HepG2 (cell line): ENCODE measurements around the gene CES2. TPM values are rescaled to one million over a fixed set of nuclear protein-coding genes. Genes with fewer than 3 reads are reported as not detected.

ENCODE experiments used
- ATAC-seq: fragments of 200-7000 bp; cut with Tn5 transposase; 3 replicates; pipeline ENCODE4 v1.9.1; 2020; ENCODE audit warnings: mild to moderate bottlenecking, moderate library complexity
- BruUV-seq: library from RNA; stranded (reverse); fragments of 400-500 nt; replicated peaks from 2 replicates; lab custom pipeline; 2021; lab: Mats Ljungman, UMichigan
- CTCF ChIA-PET: fragments of 300-600 bp; formaldehyde crosslinking; extraction: SDS; loops from one replicate; lab custom pipeline; 2021; ENCODE audit warnings: low total read pairs, inconsistent platforms, low intra/inter-chr PET ratio; lab: Yijun Ruan, JAX
- POLR2A ChIA-PET: fragments of 350-600 bp; sonication (Branson Sonifier 250); formaldehyde crosslinking; loops from one replicate; lab custom pipeline; 2020; ENCODE audit warnings: antibody characterized with exemption, inconsistent platforms; lab: Yijun Ruan, JAX
- DNase-seq: peaks from one replicate; pipeline ENCODE4 v3.0.0-alpha.2; 2015; ENCODE audit warnings: low spot score
- FAIRE-seq: peaks from 3 replicates; lab custom pipeline; 2011; peaks lifted over from hg19 to GRCh38; lab: Jason Lieb, UNC
- H2AFZ ChIP-seq: one replicate; pipeline ENCODE4 v1.6.1; 2011; ENCODE audit warnings: low read length, inconsistent platforms
- H3K27ac ChIP-seq: fragments of 300-600 bp; 3 replicates; pipeline ENCODE4 v1.8.0; 2011; ENCODE audit warnings: mixed run types, mild to moderate bottlenecking, mixed read lengths, low read length, inconsistent platforms; ENCODE audit not compliant: insufficient read depth; ENCODE audit errors: extremely low read length
- H3K27me3 ChIP-seq, 2 experiments: fragments of 200-600 bp in 1 of 2; 2 replicates in 1 of 2; 3 replicates in 1 of 2; pipeline versions ENCODE4 v1.6.0 to v1.8.0; 2011; ENCODE audit warnings: low read length in 2 of 2, mild to moderate bottlenecking in 2 of 2, moderate library complexity in 2 of 2, inconsistent platforms in 1 of 2; ENCODE audit not compliant: insufficient read depth in 2 of 2, control insufficient read depth in 1 of 2
- H3K36me3 ChIP-seq, 2 experiments: fragments of 200-600 bp in 1 of 2; replicated peaks in 1 of 2; 2 replicates in 1 of 2; 3 replicates in 1 of 2; pipeline versions ENCODE4 v1.5.1 to v1.8.0; 2011; ENCODE audit warnings: low read length in 2 of 2, inconsistent platforms in 1 of 2; ENCODE audit not compliant: insufficient read depth in 2 of 2, control insufficient read depth in 1 of 2
- H3K4me1 ChIP-seq: 2 replicates; pipeline ENCODE4 v1.5.1; 2012; ENCODE audit warnings: low read length, inconsistent platforms; ENCODE audit not compliant: insufficient read depth
- H3K4me2 ChIP-seq: 2 replicates; pipeline ENCODE4 v1.6.0; 2011; ENCODE audit warnings: low read depth, low read length, inconsistent platforms
- H3K4me3 ChIP-seq, 3 experiments: fragments of 200-600 bp in 1 of 3; sonication (generic), shearing (Covaris generic) in 1 of 3; replicated peaks in 1 of 3; 2 replicates each; pipeline ENCODE4 v1.5.1; 2011 to 2016; ENCODE audit warnings: low read length in 3 of 3, inconsistent platforms in 2 of 3, low read depth in 2 of 3, mild to moderate bottlenecking in 2 of 3, control low read depth in 1 of 3, mixed read lengths in 1 of 3; ENCODE audit not compliant: insufficient read depth in 1 of 3
- H3K79me2 ChIP-seq: one replicate; pipeline ENCODE4 v1.6.1; 2011; ENCODE audit warnings: low read length, inconsistent platforms; ENCODE audit not compliant: insufficient read depth
- H3K9ac ChIP-seq: 2 replicates; pipeline ENCODE4 v1.6.0; 2011; ENCODE audit warnings: mild to moderate bottlenecking, low read depth, low read length, inconsistent platforms; ENCODE audit not compliant: insufficient read depth
- H3K9me3 ChIP-seq: 2 replicates; pipeline ENCODE4 v1.5.1; 2012; ENCODE audit warnings: mild to moderate bottlenecking, low read length
- H4K20me1 ChIP-seq: 2 replicates; pipeline ENCODE4 v1.6.0; 2011; ENCODE audit warnings: inconsistent platforms, mild to moderate bottlenecking, low read length, moderate library complexity; ENCODE audit not compliant: insufficient read depth
- CEBPG ChIP-seq: IDR thresholded peaks from 2 replicates; pipeline ENCODE4 v1.6.1; 2016
- KLF15 ChIP-seq: sonication (generic); formaldehyde crosslinking; IDR thresholded peaks from 2 replicates; pipeline ENCODE4 v1.8.1; 2023; ENCODE audit warnings: borderline replicate concordance, mild to moderate bottlenecking, inconsistent platforms, missing genetic modification reagents, mixed read lengths
- MYC ChIP-seq: sonication (generic); formaldehyde crosslinking; IDR thresholded peaks from 2 replicates; pipeline ENCODE4 v1.9.0; 2021; ENCODE audit warnings: missing genetic modification reagents, borderline replicate concordance
- RXRB ChIP-seq: IDR thresholded peaks from 2 replicates; pipeline ENCODE4 v1.6.1; 2016; ENCODE audit warnings: borderline replicate concordance, missing genetic modification reagents, missing compliant biosample characterization
- U2AF1 ChIP-seq: fragments of 200-400 bp; formaldehyde crosslinking; optimal IDR thresholded peaks from 2 replicates; pipeline ENCODE3; 2017; ENCODE audit warnings: mild to moderate bottlenecking, low read depth, low read length
- ZBTB7A ChIP-seq: sonication (generic); formaldehyde crosslinking; IDR thresholded peaks from 2 replicates; pipeline ENCODE4 v1.8.0; 2022; ENCODE audit warnings: mild to moderate bottlenecking, missing genetic modification reagents
- ZNF12 ChIP-seq: sonication (generic); formaldehyde crosslinking; IDR thresholded peaks from 2 replicates; pipeline ENCODE4 v1.5.0; 2020; ENCODE audit warnings: missing genetic modification reagents
- ZNF263 ChIP-seq: sonication (generic); formaldehyde crosslinking; IDR thresholded peaks from 2 replicates; pipeline ENCODE4 v1.4.0; 2020; ENCODE audit warnings: missing genetic modification reagents
- ZNF354B ChIP-seq: sonication (generic); formaldehyde crosslinking; IDR thresholded peaks from 2 replicates; pipeline ENCODE4 v1.8.0; 2022; ENCODE audit warnings: mild to moderate bottlenecking, missing genetic modification reagents
- ZNF768 ChIP-seq: sonication (generic); formaldehyde crosslinking; IDR thresholded peaks from 2 replicates; pipeline ENCODE4 v1.4.0; 2020; ENCODE audit warnings: missing genetic modification reagents
- ZSCAN22 ChIP-seq: sonication (generic); formaldehyde crosslinking; IDR thresholded peaks from 2 replicates; pipeline ENCODE4 v1.4.0; 2020; ENCODE audit warnings: mild to moderate bottlenecking, missing genetic modification reagents
- WGBS: methylation state at CpG from one replicate; pipeline ENCODE4 v1.1.6; 2017; ENCODE audit warnings: low lambda C conversion rate; 5-methylcytosine and 5-hydroxymethylcytosine counted together
- in situ Hi-C: cut with HindIII; loops from 2 replicates; pipeline ENCODE4 v1.10.0; 2017; ENCODE audit warnings: low pct_unique_long_range_greater_than_20kb; ENCODE audit not compliant: extremely low pct_ligation_motif_present
- intact Hi-C: fragments of 100-400 bp; cut with micrococcal nuclease; formaldehyde crosslinking; loops from one replicate; pipeline ENCODE4 v1.10.0; 2022; ENCODE audit not compliant: unreplicated experiment
- polyA plus RNA-seq, 8 experiments: library from polyadenylated mRNA; depleted of rRNA in 3 of 8; stranded (reverse) in 7 of 8; unstranded in 1 of 8; fragments of >200 nt; fragmentation: Illumina TruSeq in 4 of 8; extraction: Trizol in 4 of 8; gene quantifications; 2 replicates each; pipeline versions ENCODE4 v1.2.1 to v1.2.3, GENCODE V29; 2011 to 2016; ENCODE audit warnings: low read depth in 4 of 8, missing spikeins in 1 of 8, mixed read lengths in 1 of 8; ENCODE audit not compliant: insufficient read depth in 1 of 8
- total RNA-seq, 5 experiments: library from RNA; depleted of rRNA; stranded (reverse); fragments of >200 nt; fragmentation: Illumina TruSeq; extraction: Trizol; gene quantifications; 2 replicates each; pipeline ENCODE4 v1.2.3, GENCODE V29; 2016; ENCODE audit warnings: low read depth in 1 of 5
- TF ChIP-seq, protein P1 (sequence below): IDR thresholded peaks from 2 replicates; pipeline ENCODE4 v1.6.1; 2012; ENCODE audit warnings: low read length, improper control_type of control experiment
- TF ChIP-seq, protein P2 (sequence below): IDR thresholded peaks from 2 replicates; pipeline ENCODE4 v1.6.1; 2018; ENCODE audit warnings: missing genetic modification reagents
- TF ChIP-seq, protein P3 (sequence below): sonication (generic); formaldehyde crosslinking; IDR thresholded peaks from 2 replicates; pipeline ENCODE4 v1.9.0; 2022; ENCODE audit warnings: low read depth, missing genetic modification reagents

The CES2 gene
- total and polyA plus RNA-seq, 2 of the 13 experiments (the other 11 are each of a cell fraction or from before 2014, with no cell fraction given), result 50.6 to 63.8 TPM

DNA sequence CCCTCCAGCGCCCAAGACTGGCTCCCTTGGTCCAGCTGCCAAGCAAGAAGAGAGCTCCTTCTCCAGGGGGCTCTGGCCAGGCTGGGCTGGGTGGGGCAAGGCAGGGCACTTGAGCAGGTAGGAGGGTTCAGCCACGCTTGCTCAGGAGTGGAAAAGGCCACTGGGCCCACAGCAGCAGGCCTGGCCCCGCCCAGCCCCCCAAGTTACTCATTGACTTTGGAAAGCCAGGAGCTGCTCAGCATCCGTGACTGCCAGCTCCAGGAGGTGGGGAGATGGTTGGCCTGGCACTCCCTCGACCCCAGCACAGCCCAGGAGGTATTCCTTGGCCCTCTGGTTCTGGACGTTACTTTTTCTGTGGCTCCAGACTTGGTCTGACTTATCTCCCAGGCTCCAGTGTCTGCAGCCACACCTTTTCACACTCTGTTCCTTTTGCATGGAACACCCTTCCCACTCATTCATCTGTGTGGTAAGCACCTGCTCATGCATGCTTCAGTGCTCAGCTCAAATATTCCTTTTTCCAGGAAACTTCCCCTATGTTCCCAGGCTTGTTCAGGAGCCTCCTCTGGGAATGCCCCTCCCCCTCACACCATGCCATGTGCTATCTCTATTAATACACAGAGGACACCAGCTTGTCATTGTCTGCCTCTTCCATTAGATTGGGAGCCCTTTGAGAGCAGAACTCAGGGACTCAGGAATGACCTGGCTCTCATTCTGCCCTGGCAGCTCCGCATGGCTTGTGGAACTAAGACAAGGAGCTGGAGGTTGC, 16.3 kb upstream of the CES2 start, which contains the start of gene CDH16 (continued):
- TF ChIP-seq ZNF12 (CRISPR knock-in tag) (no peak), CEBPG (no peak)
- TF ChIP-seq, protein P1, sequence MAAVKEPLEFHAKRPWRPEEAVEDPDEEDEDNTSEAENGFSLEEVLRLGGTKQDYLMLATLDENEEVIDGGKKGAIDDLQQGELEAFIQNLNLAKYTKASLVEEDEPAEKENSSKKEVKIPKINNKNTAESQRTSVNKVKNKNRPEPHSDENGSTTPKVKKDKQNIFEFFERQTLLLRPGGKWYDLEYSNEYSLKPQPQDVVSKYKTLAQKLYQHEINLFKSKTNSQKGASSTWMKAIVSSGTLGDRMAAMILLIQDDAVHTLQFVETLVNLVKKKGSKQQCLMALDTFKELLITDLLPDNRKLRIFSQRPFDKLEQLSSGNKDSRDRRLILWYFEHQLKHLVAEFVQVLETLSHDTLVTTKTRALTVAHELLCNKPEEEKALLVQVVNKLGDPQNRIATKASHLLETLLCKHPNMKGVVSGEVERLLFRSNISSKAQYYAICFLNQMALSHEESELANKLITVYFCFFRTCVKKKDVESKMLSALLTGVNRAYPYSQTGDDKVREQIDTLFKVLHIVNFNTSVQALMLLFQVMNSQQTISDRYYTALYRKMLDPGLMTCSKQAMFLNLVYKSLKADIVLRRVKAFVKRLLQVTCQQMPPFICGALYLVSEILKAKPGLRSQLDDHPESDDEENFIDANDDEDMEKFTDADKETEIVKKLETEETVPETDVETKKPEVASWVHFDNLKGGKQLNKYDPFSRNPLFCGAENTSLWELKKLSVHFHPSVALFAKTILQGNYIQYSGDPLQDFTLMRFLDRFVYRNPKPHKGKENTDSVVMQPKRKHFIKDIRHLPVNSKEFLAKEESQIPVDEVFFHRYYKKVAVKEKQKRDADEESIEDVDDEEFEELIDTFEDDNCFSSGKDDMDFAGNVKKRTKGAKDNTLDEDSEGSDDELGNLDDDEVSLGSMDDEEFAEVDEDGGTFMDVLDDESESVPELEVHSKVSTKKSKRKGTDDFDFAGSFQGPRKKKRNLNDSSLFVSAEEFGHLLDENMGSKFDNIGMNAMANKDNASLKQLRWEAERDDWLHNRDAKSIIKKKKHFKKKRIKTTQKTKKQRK, result no peak

GRCh38 chr16:66919569-66920298, 15.6 kb upstream of the CES2 start:
- Histone ChIP-seq H3K4me3 (no peak overlapping the region), H2AFZ (no peak overlapping the region), H3K27ac (no peak overlapping the region), H3K4me2 (peak overlapping the region; percentile 64; the same call in 1 of the 2 replicates), H3K4me1 (peaks cover 34% of the 10 kb centered on the region), H4K20me1 (no peaks in the 10 kb centered on the region), H3K27me3 (peaks cover 0 to 4% of the 10 kb centered on the region in 2 experiments; a peak in 3 of 5 replicates), H3K9me3 (no peaks in the 10 kb centered on the region), H3K79me2 (no peaks in the 10 kb centered on the region), H3K9ac (no peak overlapping the region), H3K36me3 (no peaks in the 10 kb centered on the region)
- DNase-seq (no peak), FAIRE-seq (no peak), ATAC-seq (no peak)
- intact Hi-C loops (no loop called here), in situ Hi-C loops (no loop called here)
- ChIA-PET CTCF (no interaction called here), POLR2A (interaction anchor here (1.8 to 7.3 kb wide), 5 partner anchors 10 to 18 kb away, joined by 5 to 86 read pairs (median 11); partner anchors contain the start of gene CIAO2B)
- 22% methylated on average over 5 of the region's 5 CpGs for WGBS
- no TSS peak for BruUV-seq
- TF ChIP-seq MYC (no peak), RXRB (CRISPR knock-in tag) (no peak), ZNF263 (no peak), ZNF768 (CRISPR knock-in tag) (peak; percentile 80), ZSCAN22 (CRISPR knock-in tag) (0 out of 2 replicates have a peak, but pooled peaks have one; percentile 14), U2AF1 (no peak), KLF15 (CRISPR knock-in tag) (no peak), ZBTB7A (CRISPR knock-in tag) (0 out of 2 replicates have a peak, but pooled peaks have one; percentile 9), ZNF354B (CRISPR knock-in tag) (no peak)
- TF ChIP-seq, protein P2, sequence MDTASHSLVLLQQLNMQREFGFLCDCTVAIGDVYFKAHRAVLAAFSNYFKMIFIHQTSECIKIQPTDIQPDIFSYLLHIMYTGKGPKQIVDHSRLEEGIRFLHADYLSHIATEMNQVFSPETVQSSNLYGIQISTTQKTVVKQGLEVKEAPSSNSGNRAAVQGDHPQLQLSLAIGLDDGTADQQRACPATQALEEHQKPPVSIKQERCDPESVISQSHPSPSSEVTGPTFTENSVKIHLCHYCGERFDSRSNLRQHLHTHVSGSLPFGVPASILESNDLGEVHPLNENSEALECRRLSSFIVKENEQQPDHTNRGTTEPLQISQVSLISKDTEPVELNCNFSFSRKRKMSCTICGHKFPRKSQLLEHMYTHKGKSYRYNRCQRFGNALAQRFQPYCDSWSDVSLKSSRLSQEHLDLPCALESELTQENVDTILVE, result no peak
- TF ChIP-seq, protein P3, sequence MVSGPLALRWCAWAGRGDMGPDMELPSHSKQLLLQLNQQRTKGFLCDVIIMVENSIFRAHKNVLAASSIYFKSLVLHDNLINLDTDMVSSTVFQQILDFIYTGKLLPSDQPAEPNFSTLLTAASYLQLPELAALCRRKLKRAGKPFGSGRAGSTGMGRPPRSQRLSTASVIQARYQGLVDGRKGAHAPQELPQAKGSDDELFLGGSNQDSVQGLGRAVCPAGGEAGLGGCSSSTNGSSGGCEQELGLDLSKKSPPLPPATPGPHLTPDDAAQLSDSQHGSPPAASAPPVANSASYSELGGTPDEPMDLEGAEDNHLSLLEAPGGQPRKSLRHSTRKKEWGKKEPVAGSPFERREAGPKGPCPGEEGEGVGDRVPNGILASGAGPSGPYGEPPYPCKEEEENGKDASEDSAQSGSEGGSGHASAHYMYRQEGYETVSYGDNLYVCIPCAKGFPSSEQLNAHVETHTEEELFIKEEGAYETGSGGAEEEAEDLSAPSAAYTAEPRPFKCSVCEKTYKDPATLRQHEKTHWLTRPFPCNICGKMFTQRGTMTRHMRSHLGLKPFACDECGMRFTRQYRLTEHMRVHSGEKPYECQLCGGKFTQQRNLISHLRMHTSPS, result no peak; the same call in 1 of the 2 replicates
